ENCODE measurements around the gene BAZ2B. TPM values are rescaled to one million over a fixed set of nuclear protein-coding genes. Genes with fewer than 3 reads are reported as not detected.

BAZ2B gene
- total RNA-seq, 1 experiment from 2014 or later = 34.9 TPM

GRCh38 chr2:159546716-159547430 lies 69.5 kb downstream of the BAZ2B start:
- Histone ChIP-seq H3K9me2 (ENCODE audit: insufficient read depth) (no peaks in the 10 kb centered on the region), H2AFZ (no peak overlapping the region), H3K36me3 (ENCODE audit: low read depth) (no peaks in the 10 kb centered on the region), H3K4me2 (no peak overlapping the region), H3K4me1 (replicated peaks; ENCODE audit: insufficient read depth) (no peaks in the 10 kb centered on the region), H3K4me3 (no peak overlapping the region), H3K27ac (no peak overlapping the region), H3K79me2 (ENCODE audit: low read depth) (no peaks in the 10 kb centered on the region), H3K27me3 (ENCODE audit: insufficient read depth, low read depth) (no peaks in the 10 kb centered on the region), H3K9me3 (ENCODE audit: insufficient read depth, low read depth) (no peaks in the 10 kb centered on the region; the same call in 1 of the 2 replicates), H4K20me1 (ENCODE audit: insufficient read depth) (no peaks in the 10 kb centered on the region), H3F3A (ENCODE audit: insufficient read depth, low read depth) (no peaks in the 10 kb centered on the region)
- DNase-seq = no peak
- CTCF ChIA-PET = no interaction called here
- intact Hi-C loops (cut with micrococcal nuclease; ENCODE audit: unreplicated experiment) = no loop called here
- TF ChIP-seq EZH2 (IDR thresholded peaks at IDR 0.05; ENCODE audit: low read depth) = no peak
- TF ChIP-seq, protein P1, sequence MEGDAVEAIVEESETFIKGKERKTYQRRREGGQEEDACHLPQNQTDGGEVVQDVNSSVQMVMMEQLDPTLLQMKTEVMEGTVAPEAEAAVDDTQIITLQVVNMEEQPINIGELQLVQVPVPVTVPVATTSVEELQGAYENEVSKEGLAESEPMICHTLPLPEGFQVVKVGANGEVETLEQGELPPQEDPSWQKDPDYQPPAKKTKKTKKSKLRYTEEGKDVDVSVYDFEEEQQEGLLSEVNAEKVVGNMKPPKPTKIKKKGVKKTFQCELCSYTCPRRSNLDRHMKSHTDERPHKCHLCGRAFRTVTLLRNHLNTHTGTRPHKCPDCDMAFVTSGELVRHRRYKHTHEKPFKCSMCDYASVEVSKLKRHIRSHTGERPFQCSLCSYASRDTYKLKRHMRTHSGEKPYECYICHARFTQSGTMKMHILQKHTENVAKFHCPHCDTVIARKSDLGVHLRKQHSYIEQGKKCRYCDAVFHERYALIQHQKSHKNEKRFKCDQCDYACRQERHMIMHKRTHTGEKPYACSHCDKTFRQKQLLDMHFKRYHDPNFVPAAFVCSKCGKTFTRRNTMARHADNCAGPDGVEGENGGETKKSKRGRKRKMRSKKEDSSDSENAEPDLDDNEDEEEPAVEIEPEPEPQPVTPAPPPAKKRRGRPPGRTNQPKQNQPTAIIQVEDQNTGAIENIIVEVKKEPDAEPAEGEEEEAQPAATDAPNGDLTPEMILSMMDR (conservative IDR thresholded peaks at IDR 0.05) = no peak
- no TSS peak for BruUV-seq (replicated peaks)
- POLR2A ChIA-PET (ENCODE audit: unreplicated experiment) = no interaction called here

GRCh38 chr2:159546039-159546438 lies 70.3 kb downstream of the BAZ2B start:
- CTCF ChIA-PET = no interaction called here
- no peaks in the 10 kb centered on the region for H3K36me3 ChIP-seq (ENCODE audit: low read depth)
- H3K79me2 ChIP-seq (ENCODE audit: low read depth) = no peaks in the 10 kb centered on the region
- no peaks in the 10 kb centered on the region for H3K27me3 ChIP-seq (ENCODE audit: insufficient read depth, low read depth)
- intact Hi-C loops (cut with micrococcal nuclease; ENCODE audit: unreplicated experiment) = no loop called here
- H4K20me1 ChIP-seq (ENCODE audit: insufficient read depth) = no peaks in the 10 kb centered on the region
- POLR2A ChIA-PET (ENCODE audit: unreplicated experiment) = no interaction called here
- H3K4me1 ChIP-seq (replicated peaks; ENCODE audit: insufficient read depth) = no peaks in the 10 kb centered on the region
- DNase-seq = no peak
- no TSS peak for BruUV-seq (replicated peaks)
- H3K9me2 ChIP-seq (ENCODE audit: insufficient read depth) = no peaks in the 10 kb centered on the region
- H3K4me3 ChIP-seq = no peak overlapping the region
- H3K27ac ChIP-seq = no peak overlapping the region
- H3K9me3 ChIP-seq (ENCODE audit: insufficient read depth, low read depth) = no peaks in the 10 kb centered on the region; the same call in 1 of the 2 replicates
- no peak overlapping the region for H2AFZ ChIP-seq
- no peaks in the 10 kb centered on the region for H3F3A ChIP-seq (ENCODE audit: insufficient read depth, low read depth)
- H3K4me2 ChIP-seq = no peak overlapping the region
- TF ChIP-seq, protein P1 (conservative IDR thresholded peaks at IDR 0.05) = no peak
- TF ChIP-seq EZH2 (IDR thresholded peaks at IDR 0.05; ENCODE audit: low read depth) = no peak

GRCh38 chr2:159545085-159545484 lies 71.3 kb downstream of the BAZ2B start:
- no peaks in the 10 kb centered on the region for H3K36me3 ChIP-seq (ENCODE audit: low read depth)
- no peak overlapping the region for H3K4me2 ChIP-seq
- H3F3A ChIP-seq (ENCODE audit: insufficient read depth, low read depth) = no peaks in the 10 kb centered on the region
- H3K27ac ChIP-seq = no peak overlapping the region
- H3K9me2 ChIP-seq (ENCODE audit: insufficient read depth) = no peaks in the 10 kb centered on the region
- ChIA-PET POLR2A (ENCODE audit: unreplicated experiment) (no interaction called here), CTCF (no interaction called here)
- TF ChIP-seq EZH2 (IDR thresholded peaks at IDR 0.05; ENCODE audit: low read depth) = no peak
- TF ChIP-seq, protein P1 (conservative IDR thresholded peaks at IDR 0.05) = no peak
- no peaks in the 10 kb centered on the region for H3K4me1 ChIP-seq (replicated peaks; ENCODE audit: insufficient read depth)
- H3K79me2 ChIP-seq (ENCODE audit: low read depth) = no peaks in the 10 kb centered on the region
- H3K27me3 ChIP-seq (ENCODE audit: insufficient read depth, low read depth) = no peaks in the 10 kb centered on the region
- no peak for DNase-seq
- H2AFZ ChIP-seq = no peak overlapping the region
- intact Hi-C loops (cut with micrococcal nuclease; ENCODE audit: unreplicated experiment) = no loop called here
- no peaks in the 10 kb centered on the region for H4K20me1 ChIP-seq (ENCODE audit: insufficient read depth)
- no peak overlapping the region for H3K4me3 ChIP-seq
- no peaks in the 10 kb centered on the region; the same call in 1 of the 2 replicates for H3K9me3 ChIP-seq (ENCODE audit: insufficient read depth, low read depth)
- no TSS peak for BruUV-seq (replicated peaks)

All from PC-9 (cell line).